ENCODE results near the gene GRK5. TPM values are rescaled to one million over a fixed set of nuclear protein-coding genes. Genes with fewer than 3 reads are reported as not detected.
A peak's percentile ranks its signal among the peaks of the same experiment; 100 is the strongest.

The GRK5 gene
- total RNA-seq, 2 donors from 2014 or later: 9.1 to 11.9 TPM

- no peak overlapping the region for H3K9ac ChIP-seq (ENCODE audit: extremely low read depth, low read length, poor library complexity, severe bottlenecking)
- H3K4me1 ChIP-seq (ENCODE audit: control insufficient read depth, insufficient read depth, low read length): peaks cover 13% of the 10 kb centered on the region
- peaks cover 15% of the 10 kb centered on the region for H3K27me3 ChIP-seq (ENCODE audit: control insufficient read depth, insufficient read depth, low read length, poor library complexity, severe bottlenecking)
- H3K4me3 ChIP-seq (ENCODE audit: low read length): peak overlapping the region; percentile 86
- H3K9me3 Mint-ChIP-seq: no peaks in the 10 kb centered on the region
- peaks cover 18% of the 10 kb centered on the region for H3K27me3 Mint-ChIP-seq (ENCODE audit: insufficient read depth)
- H3K27ac ChIP-seq (ENCODE audit: low read depth, low read length): peak overlapping the region; percentile 48
- no peaks in the 10 kb centered on the region for H3K36me3 ChIP-seq (ENCODE audit: control insufficient read depth, insufficient read depth, low read length)
- H3K9me3 ChIP-seq (ENCODE audit: control insufficient read depth, low read length): no peaks in the 10 kb centered on the region
- peak overlapping the region; percentile 66 for H3K4me3 Mint-ChIP-seq
- TF ChIP-seq CTCF (conservative IDR thresholded peaks at IDR 0.05): no peak
- WGBS, 2 experiments (ENCODE audit: insufficient coverage in 1 of 2, insufficient read length in 1 of 2): 0 to 1% methylated on average over 32 to 60 of the region's 62 CpGs
- peaks cover 53% of the 10 kb centered on the region for H3K4me1 Mint-ChIP-seq
- H3K27ac Mint-ChIP-seq: no peak overlapping the region
- DNase-seq: peak; percentile 87
- H3K36me3 Mint-ChIP-seq (ENCODE audit: low read depth): no peaks in the 10 kb centered on the region
Measured at GRCh38 chr10:119207713-119208552, 562 bp downstream of the GRK5 start.

GRCh38 chr10:119208553-119208940 lies 1.2 kb downstream of the GRK5 start:
- Histone ChIP-seq H3K9me3 (ENCODE audit: control insufficient read depth, low read length) (no peaks in the 10 kb centered on the region), H3K4me3 (ENCODE audit: low read length) (peak overlapping the region; percentile 86), H3K27ac (ENCODE audit: low read depth, low read length) (no peak overlapping the region), H3K9ac (ENCODE audit: extremely low read depth, low read length, poor library complexity, severe bottlenecking) (no peak overlapping the region), H3K4me1 (ENCODE audit: control insufficient read depth, insufficient read depth, low read length) (peaks cover 12% of the 10 kb centered on the region), H3K27me3 (ENCODE audit: control insufficient read depth, insufficient read depth, low read length, poor library complexity, severe bottlenecking) (peaks cover 15% of the 10 kb centered on the region), H3K36me3 (ENCODE audit: control insufficient read depth, insufficient read depth, low read length) (no peaks in the 10 kb centered on the region)
- WGBS, 2 experiments (ENCODE audit: insufficient coverage in 1 of 2, insufficient read length in 1 of 2): 43 to 48% methylated on average over 2 to 3 of the region's 3 CpGs
- no peak for TF ChIP-seq CTCF (conservative IDR thresholded peaks at IDR 0.05)
- Mint-ChIP-seq H3K36me3 (ENCODE audit: low read depth) (no peaks in the 10 kb centered on the region), H3K9me3 (no peaks in the 10 kb centered on the region), H3K4me1 (peaks cover 47% of the 10 kb centered on the region), H3K4me3 (peak overlapping the region; percentile 66), H3K27me3 (ENCODE audit: insufficient read depth) (peaks cover 18% of the 10 kb centered on the region), H3K27ac (no peak overlapping the region)
- no peak for DNase-seq

GRCh38 chr10:119209035-119209735 lies 1.8 kb downstream of the GRK5 start:
- Histone ChIP-seq H3K36me3 (ENCODE audit: control insufficient read depth, insufficient read depth, low read length) (no peaks in the 10 kb centered on the region), H3K9me3 (ENCODE audit: control insufficient read depth, low read length) (no peaks in the 10 kb centered on the region), H3K27me3 (ENCODE audit: control insufficient read depth, insufficient read depth, low read length, poor library complexity, severe bottlenecking) (peaks cover 15% of the 10 kb centered on the region), H3K9ac (ENCODE audit: extremely low read depth, low read length, poor library complexity, severe bottlenecking) (no peak overlapping the region), H3K27ac (ENCODE audit: low read depth, low read length) (no peak overlapping the region), H3K4me3 (ENCODE audit: low read length) (no peak overlapping the region), H3K4me1 (ENCODE audit: control insufficient read depth, insufficient read depth, low read length) (peaks cover 12% of the 10 kb centered on the region)
- Mint-ChIP-seq H3K36me3 (ENCODE audit: low read depth) (no peaks in the 10 kb centered on the region), H3K9me3 (no peaks in the 10 kb centered on the region), H3K27me3 (ENCODE audit: insufficient read depth) (peaks cover 18% of the 10 kb centered on the region), H3K27ac (no peak overlapping the region), H3K4me1 (peaks cover 43% of the 10 kb centered on the region), H3K4me3 (peak overlapping the region; percentile 66)
- peak; percentile 88 for DNase-seq
- peak; percentile 93 for TF ChIP-seq CTCF (conservative IDR thresholded peaks at IDR 0.05)
- whole genome bisulfite sequencing, 2 experiments (ENCODE audit: insufficient coverage in 1 of 2, insufficient read length in 1 of 2): 29 to 31% methylated on average over 9 to 14 of the region's 15 CpGs

All from endodermal cell (in vitro differentiated cells).